H1 (cell line): ENCODE data around the gene TOGARAM1. TPM values are rescaled to one million over a fixed set of nuclear protein-coding genes. Genes with fewer than 3 reads are reported as not detected.

Experiments
- CTCF ChIA-PET: fragments of 300-600 bp; sonication (Branson Sonifier 250); formaldehyde crosslinking; loops from one replicate; lab custom pipeline; 2021; ENCODE audit not compliant: partially characterized antibody; lab: Charles Lee
- POLR2A ChIA-PET: fragments of 300-600 bp; sonication (Branson Sonifier 250); formaldehyde crosslinking; loops from one replicate; lab custom pipeline; 2021; ENCODE audit warnings: inconsistent platforms; ENCODE audit not compliant: partially characterized antibody; lab: Charles Lee
- DNase-seq, 2 experiments: peaks; one replicate each; pipeline versions ENCODE4 v3.0.0 to v3.0.0-alpha.2; 2010 to 2022; ENCODE audit warnings: low spot score in 2 of 2, low read depth in 1 of 2, mixed read lengths in 1 of 2
- FAIRE-seq: peaks from 2 replicates; lab custom pipeline; 2011; peaks lifted over from hg19 to GRCh38; lab: Jason Lieb, UNC
- H2AFZ ChIP-seq: 2 replicates; pipeline ENCODE4 v1.8.1; 2012; ENCODE audit warnings: low read length, inconsistent platforms
- H2AK5ac ChIP-seq: 2 replicates; pipeline ENCODE4 v1.6.1; 2013; ENCODE audit warnings: low read depth, low read length
- H2BK120ac ChIP-seq: replicated peaks from 2 replicates; pipeline ENCODE3; 2013; ENCODE audit warnings: low read depth, low read length, inconsistent platforms
- H2BK12ac ChIP-seq: 2 replicates; pipeline ENCODE4 v1.6.1; 2013; ENCODE audit warnings: low read depth, low read length
- H2BK15ac ChIP-seq: 2 replicates; pipeline ENCODE4 v1.6.1; 2013; ENCODE audit warnings: low read length
- H2BK20ac ChIP-seq: 2 replicates; pipeline ENCODE4 v1.6.1; 2013; ENCODE audit warnings: low read length
- H2BK5ac ChIP-seq: 2 replicates; pipeline ENCODE4 v1.6.1; 2013; ENCODE audit warnings: low read depth, low read length
- H3K14ac ChIP-seq: 2 replicates; pipeline ENCODE4 v1.6.1; 2013; ENCODE audit warnings: inconsistent platforms; ENCODE audit not compliant: insufficient read length
- H3K18ac ChIP-seq: 2 replicates; pipeline ENCODE4 v1.6.1; 2013; ENCODE audit warnings: low read length; ENCODE audit errors: extremely low read depth
- H3K23ac ChIP-seq: 2 replicates; pipeline ENCODE4 v1.6.1; 2013; ENCODE audit warnings: inconsistent platforms; ENCODE audit not compliant: insufficient read length
- H3K23me2 ChIP-seq: 2 replicates; pipeline ENCODE4 v1.6.1; 2013; ENCODE audit warnings: low read depth, low read length
- H3K27ac ChIP-seq: 2 replicates; pipeline ENCODE4 v1.6.1; 2011; ENCODE audit warnings: low read depth, low read length, inconsistent platforms
- H3K27me3 ChIP-seq, 4 experiments: replicated peaks in 1 of 4; 1 replicate in 1 of 4; 2 replicates in 3 of 4; pipeline versions ENCODE4 v1.6.1 to v1.8.1; 2011 to 2013; ENCODE audit warnings: low read length in 3 of 4, mild to moderate bottlenecking in 3 of 4, inconsistent platforms in 2 of 4, mixed read lengths in 2 of 4, moderate library complexity in 1 of 4; ENCODE audit not compliant: control insufficient read depth in 3 of 4, insufficient read depth in 3 of 4; ENCODE audit errors: extremely low read depth in 1 of 4
- H3K36me3 ChIP-seq, 4 experiments: 2 replicates each; pipeline versions ENCODE4 v1.6.1 to v1.8.1; 2011 to 2013; ENCODE audit warnings: mild to moderate bottlenecking in 4 of 4, low read length in 3 of 4, moderate library complexity in 2 of 4, control low read depth in 1 of 4, inconsistent platforms in 1 of 4; ENCODE audit not compliant: insufficient read depth in 4 of 4, control insufficient read depth in 2 of 4
- H3K4ac ChIP-seq: replicated peaks from 2 replicates; pipeline ENCODE3; 2013; ENCODE audit warnings: low read length, low read depth, mixed read lengths, inconsistent platforms; ENCODE audit not compliant: insufficient read length
- H3K4me1 ChIP-seq, 4 experiments: replicated peaks in 1 of 4; 1 replicate in 1 of 4; 2 replicates in 3 of 4; pipeline versions ENCODE4 v1.6.1 to v1.8.1; 2011 to 2013; ENCODE audit warnings: low read length in 3 of 4, inconsistent platforms in 2 of 4, mixed read lengths in 1 of 4; ENCODE audit not compliant: insufficient read depth in 4 of 4, control insufficient read depth in 3 of 4
- H3K4me2 ChIP-seq, 2 experiments: 2 replicates each; pipeline versions ENCODE4 v1.6.1 to v1.8.1; 2011 to 2013; ENCODE audit warnings: low read depth in 2 of 2, low read length in 2 of 2, control low read depth in 1 of 2, inconsistent platforms in 1 of 2, mild to moderate bottlenecking in 1 of 2; ENCODE audit not compliant: insufficient read depth in 1 of 2
- H3K4me3 ChIP-seq, 4 experiments: fragments of 200-600, 300-600 bp in 1 of 4; sonication (generic), shearing (Covaris generic), sonication (Bioruptor Twin) in 1 of 4; 2 replicates each; pipeline versions ENCODE4 v1.5.1 to v1.8.1; 2011 to 2016; ENCODE audit warnings: low read length in 4 of 4, low read depth in 3 of 4, control low read depth in 2 of 4, inconsistent platforms in 2 of 4, mild to moderate bottlenecking in 2 of 4, mixed read lengths in 1 of 4, moderate library complexity in 1 of 4; ENCODE audit not compliant: insufficient read depth in 2 of 4; ENCODE audit errors: extremely low read depth in 1 of 4
- H3K56ac ChIP-seq: replicated peaks from 2 replicates; pipeline ENCODE3; 2013; ENCODE audit warnings: low read depth, mild to moderate bottlenecking, mixed read lengths, low read length, inconsistent platforms; ENCODE audit not compliant: insufficient read length
- H3K79me1 ChIP-seq: 2 replicates; pipeline ENCODE4 v1.6.1; 2013; ENCODE audit warnings: low read depth, low read length, control low read depth
- H3K79me2 ChIP-seq, 2 experiments: 2 replicates each; pipeline versions ENCODE4 v1.6.1 to v1.8.1; 2012 to 2013; ENCODE audit warnings: low read length in 2 of 2, mild to moderate bottlenecking in 2 of 2, inconsistent platforms in 1 of 2; ENCODE audit not compliant: insufficient read depth in 2 of 2, control insufficient read depth in 1 of 2
- H3K9ac ChIP-seq, 4 experiments: replicated peaks in 1 of 4; 1 replicate in 1 of 4; 2 replicates in 3 of 4; pipeline versions ENCODE4 v1.6.1 to v1.8.1; 2011 to 2013; ENCODE audit warnings: low read depth in 3 of 4, low read length in 3 of 4, control low read depth in 2 of 4, mild to moderate bottlenecking in 2 of 4, moderate library complexity in 2 of 4, inconsistent platforms in 1 of 4; ENCODE audit errors: extremely low read depth in 1 of 4
- H3K9me3 ChIP-seq, 2 experiments: 2 replicates each; pipeline versions ENCODE4 v1.6.1 to v1.8.1; 2012 to 2013; ENCODE audit warnings: mild to moderate bottlenecking in 2 of 2, moderate library complexity in 2 of 2, control low read depth in 1 of 2, inconsistent platforms in 1 of 2, low read depth in 1 of 2, low read length in 1 of 2, mixed read lengths in 1 of 2; ENCODE audit not compliant: insufficient read depth in 2 of 2
- H4K20me1 ChIP-seq, 2 experiments: replicated peaks in 1 of 2; 2 replicates each; pipeline versions ENCODE3 to v1.8.1; 2011 to 2013; ENCODE audit warnings: inconsistent platforms in 2 of 2, low read length in 2 of 2, mild to moderate bottlenecking in 1 of 2; ENCODE audit not compliant: insufficient read depth in 2 of 2, control insufficient read depth in 1 of 2
- H4K5ac ChIP-seq: 2 replicates; pipeline ENCODE4 v1.6.1; 2013; ENCODE audit warnings: low read length, low read depth, mixed read lengths, inconsistent platforms; ENCODE audit not compliant: insufficient read length
- H4K8ac ChIP-seq: 2 replicates; pipeline ENCODE4 v1.8.0; 2013; ENCODE audit warnings: mild to moderate bottlenecking, moderate library complexity, low read length, inconsistent platforms; ENCODE audit not compliant: insufficient read depth; ENCODE audit errors: extremely low read depth
- H4K91ac ChIP-seq: replicated peaks from 2 replicates; pipeline ENCODE3; 2013; ENCODE audit warnings: low read length, mixed read lengths, inconsistent platforms; ENCODE audit not compliant: insufficient read length
- CTBP2 ChIP-seq: IDR thresholded peaks from 2 replicates; pipeline ENCODE4 v1.7.0; 2011; ENCODE audit warnings: borderline replicate concordance, mild to moderate bottlenecking, moderate library complexity, mixed read lengths, low read length; ENCODE audit not compliant: insufficient read depth, insufficient read length
- RFX5 ChIP-seq: IDR thresholded peaks from 2 replicates; pipeline ENCODE4 v1.6.1; 2011; ENCODE audit warnings: low read depth, low read length, improper control_type of control experiment, borderline replicate concordance
- TBP ChIP-seq: IDR thresholded peaks from 2 replicates; pipeline ENCODE4 v1.6.1; 2011; ENCODE audit warnings: low read depth, low read length, improper control_type of control experiment
- WGBS, 2 experiments: shearing (Covaris generic) in 1 of 2; methylation state at CpG; one replicate each; pipeline versions ENCODE4 v1.1.6 to v1.1.7; 2013 to 2015; ENCODE audit warnings: low lambda C conversion rate in 2 of 2, mixed read lengths in 2 of 2, inconsistent platforms in 1 of 2, low coverage in 1 of 2, missing lambda C conversion rate in 1 of 2; ENCODE audit not compliant: insufficient replicate concordance in 2 of 2, insufficient coverage in 1 of 2, insufficient read length in 1 of 2; ENCODE audit errors: extremely low coverage in 1 of 2, missing lambda C conversion rate in 1 of 2; 5-methylcytosine and 5-hydroxymethylcytosine counted together
- polyA plus RNA-seq, 7 experiments: library from polyadenylated mRNA; depleted of rRNA in 3 of 7; stranded (reverse) in 5 of 7; unstranded in 2 of 7; fragments of >200 nt in 5 of 7; fragments of 200-250 nt in 2 of 7; gene quantifications; 1 replicate in 5 of 7; 2 replicates in 1 of 7; 4 replicates in 1 of 7; pipeline versions ENCODE4 v1.2.1 to v1.2.3, GENCODE V29; 2011 to 2013; ENCODE audit warnings: missing spikeins in 2 of 7, mixed read lengths in 2 of 7
- total RNA-seq: library from RNA; stranded (reverse); fragmentation: NEBNext Ultra II Directional; extraction: Animal tissue kit (Norgen Biotek cat#: 25700); gene quantifications from 2 replicates; pipeline ENCODE4 v1.2.1, GENCODE V29; 2021
- TF ChIP-seq, protein P1 (sequence below): IDR thresholded peaks from 2 replicates; pipeline ENCODE4 v1.6.1; 2012; ENCODE audit warnings: inconsistent platforms

The TOGARAM1 gene
- total and polyA plus RNA-seq, 2 of the 8 experiments (the other 6 are each of a cell fraction or from before 2014, with no cell fraction given), result 2.5 to 6.8 TPM

DNA sequence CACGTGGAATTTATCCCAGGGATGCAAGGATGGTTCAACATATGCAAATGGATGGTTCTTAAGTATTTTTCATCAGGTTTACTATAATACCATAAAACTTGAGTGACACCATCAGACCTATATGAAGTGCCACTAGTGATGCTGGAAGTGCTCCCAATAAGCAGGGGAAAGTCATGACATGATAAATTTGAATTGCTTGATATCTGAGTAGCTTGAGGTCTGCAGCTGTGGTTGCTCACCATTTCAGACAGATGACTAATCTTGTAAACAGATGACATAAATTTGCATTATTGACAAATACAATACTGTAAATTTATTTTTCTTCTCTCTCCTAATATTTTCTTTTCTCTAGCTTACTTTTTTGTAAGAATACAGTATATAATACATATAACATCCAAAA is 108.2 kb downstream of the TOGARAM1 start:
- Histone ChIP-seq H4K5ac (no peak overlapping the region), H2BK20ac (no peak overlapping the region), H3K27ac (no peak overlapping the region), H2BK12ac (no peak overlapping the region), H2BK5ac (no peak overlapping the region), H4K20me1 (no peaks in the 10 kb centered on the region), H3K23me2 (no peaks in the 10 kb centered on the region), H3K56ac (no peak overlapping the region), H3K14ac (no peak overlapping the region), H3K9ac (no peak overlapping the region), H2AFZ (no peak overlapping the region), H3K4me2 (no peak overlapping the region), H3K9me3 (no peaks in the 10 kb centered on the region), H3K4me3 (no peak overlapping the region), H3K27me3 (no peaks in the 10 kb centered on the region), H2AK5ac (no peak overlapping the region), H2BK120ac (no peak overlapping the region), H3K23ac (no peak overlapping the region), H2BK15ac (no peak overlapping the region), H4K91ac (no peak overlapping the region), H3K79me1 (peaks cover 3% of the 10 kb centered on the region; the same call in 1 of the 2 replicates), H4K8ac (no peak overlapping the region), H3K4me1 (no peaks in the 10 kb centered on the region), H3K18ac (no peak overlapping the region), H3K79me2 (no peaks in the 10 kb centered on the region), H3K36me3 (peaks cover 0 to 2% (median 0%) of the 10 kb centered on the region in 4 experiments; a peak in 2 of 8 replicates), H3K4ac (no peak overlapping the region)
- CTCF ChIA-PET, result interaction anchor here (1.5 kb wide), 1 partner anchor 9 kb away, joined by 4 read pairs; no protein-coding TSS in a partner anchor
- DNase-seq (no peak), FAIRE-seq (no peak)
- 100% methylated on average over 1 of the region's 1 CpG; no CpG with 5 or more reads in 1 of the 2 experiments for WGBS, 2 experiments
- TF ChIP-seq TBP (no peak), CTBP2 (no peak), RFX5 (no peak)
- TF ChIP-seq, protein P1, sequence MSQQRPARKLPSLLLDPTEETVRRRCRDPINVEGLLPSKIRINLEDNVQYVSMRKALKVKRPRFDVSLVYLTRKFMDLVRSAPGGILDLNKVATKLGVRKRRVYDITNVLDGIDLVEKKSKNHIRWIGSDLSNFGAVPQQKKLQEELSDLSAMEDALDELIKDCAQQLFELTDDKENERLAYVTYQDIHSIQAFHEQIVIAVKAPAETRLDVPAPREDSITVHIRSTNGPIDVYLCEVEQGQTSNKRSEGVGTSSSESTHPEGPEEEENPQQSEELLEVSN, result no peak
- POLR2A ChIA-PET, result no interaction called here
